Stomach (tissue), 9 donors: ENCODE measurements around the gene MARCHF3. TPM values are rescaled to one million over a fixed set of nuclear protein-coding genes. Genes with fewer than 3 reads are reported as not detected.
"Not testable (repeated sequence)": the region's sequence is repeated elsewhere in the genome, so short reads cannot be mapped to it uniquely, and the experiment has no call there.

Experiments used
- DNase-seq, 2 donors: peaks; one replicate each; pipeline versions ENCODE4 v3.0.0 to v3.0.0-alpha.2; 2013 to 2019
- H3K27ac ChIP-seq, 5 donors: fragments of 200-600 bp in 4 of 5; sonication (generic) in 4 of 5; one replicate each; pipeline ENCODE4 v1.5.1; 2013 to 2019; ENCODE audit warnings: mild to moderate bottlenecking in 1 of 5, moderate library complexity in 1 of 5
- H3K27me3 ChIP-seq, 3 donors: fragments of 200-600 bp; sonication (generic); one replicate each; pipeline ENCODE4 v1.5.1; 2017 to 2019; ENCODE audit warnings: mixed run types in 1 of 3
- H3K36me3 ChIP-seq, 4 donors: fragments of 200-600 bp; sonication (generic); 1 replicate in 3 of 4; 2 replicates in 1 of 4; pipeline ENCODE4 v1.5.1; 2016 to 2019
- H3K4me1 ChIP-seq, 4 donors: fragments of 200-600 bp; sonication (generic); one replicate each; pipeline ENCODE4 v1.5.1; 2016 to 2019
- H3K4me3 ChIP-seq, 4 donors: fragments of 200-600 bp; sonication (generic) in 3 of 4; one replicate each; pipeline ENCODE4 v1.5.1; 2016 to 2019; ENCODE audit warnings: mild to moderate bottlenecking in 1 of 4
- H3K9me3 ChIP-seq, 4 donors: fragments of 200-600 bp; sonication (generic); one replicate each; pipeline ENCODE4 v1.5.1; 2016 to 2019
- CTCF ChIP-seq, 7 experiments: fragments of 450-650 bp in 4 of 7; fragments of 200-600 bp in 3 of 7; sonication (generic) in 3 of 7; IDR thresholded peaks; one replicate each; pipeline ENCODE4 v1.5.1; 2016 to 2019; ENCODE audit warnings: antibody characterized with exemption in 7 of 7, control low read depth in 2 of 7, mild to moderate bottlenecking in 1 of 7
- EP300 ChIP-seq: sonication (generic); formaldehyde crosslinking; IDR thresholded peaks from one replicate; pipeline ENCODE4 v1.6.1; 2017; ENCODE audit warnings: antibody characterized with exemption
- POLR2A ChIP-seq, 4 donors: fragments of 450-650 bp; IDR thresholded peaks; one replicate each; pipeline ENCODE4 v1.6.1; 2016; ENCODE audit warnings: antibody characterized with exemption in 4 of 4, control low read depth in 2 of 4, mild to moderate bottlenecking in 1 of 4, moderate library complexity in 1 of 4
- POLR2AphosphoS5 ChIP-seq, 3 donors: sonication (generic); formaldehyde crosslinking; IDR thresholded peaks; one replicate each; pipeline ENCODE4 v1.6.1; 2016; ENCODE audit warnings: antibody characterized with exemption in 3 of 3
- WGBS, 5 donors: extraction: QIAGEN DNeasy Blood & Tissue Kit in 3 of 5; methylation state at CpG; one replicate each; pipeline versions ENCODE4 v1.1.5 to v1.1.7; 2013 to 2018; 5-methylcytosine and 5-hydroxymethylcytosine counted together
- intact Hi-C: fragments of 100-400 bp; cut with DNase I; formaldehyde crosslinking; loops from one replicate; pipeline ENCODE4 v1.15.1; 2023; ENCODE audit warnings: low total_unique reads
- polyA plus RNA-seq, 3 donors: library from polyadenylated mRNA; stranded (reverse); fragments of 200-250 nt; gene quantifications; one replicate each; pipeline ENCODE4 v1.2.3, GENCODE V29; 2013
- total RNA-seq, 5 donors: library from RNA; depleted of rRNA; stranded (reverse); fragments of >200 nt; gene quantifications; one replicate each; pipeline versions ENCODE4 v1.1.0 to v1.2.3, GENCODE V29; 2014 to 2016
- donor health status: healthy with polysubstance abuse.
- donor health status: Bipolar disorder and iron deficiency.
- donor health status: healthy.

Gene MARCHF3
- total and polyA plus RNA-seq, 8 donors: 1.1 to 11.9 (median 2.6) TPM; not detected in 1

- H3K27ac ChIP-seq: no peak overlapping the region
- H3K9me3 ChIP-seq: no peaks in the 10 kb centered on the region
- H3K4me3 ChIP-seq: no peak overlapping the region
- no peaks in the 10 kb centered on the region for H3K36me3 ChIP-seq
- no peaks in the 10 kb centered on the region for H3K27me3 ChIP-seq
- peaks cover 0 to 15% (median 8%) of the 10 kb centered on the region in 4 donors for H3K4me1 ChIP-seq
- TF ChIP-seq EP300 (no peak), CTCF (IDR thresholded peaks at IDR 0.05) (no peak), POLR2A (IDR thresholded peaks at IDR 0.05) (no peak), POLR2AphosphoS5 (IDR thresholded peaks at IDR 0.05) (no peak)
- DNase-seq: no peak
- intact Hi-C loops: no loop called here
- 52 to 63% (median 59%) methylated on average over 5 of the region's 5 CpGs for WGBS, 5 donors
Observed at GRCh38 chr5:127006744-127007143, 23.6 kb downstream of the MARCHF3 start.

DNA sequence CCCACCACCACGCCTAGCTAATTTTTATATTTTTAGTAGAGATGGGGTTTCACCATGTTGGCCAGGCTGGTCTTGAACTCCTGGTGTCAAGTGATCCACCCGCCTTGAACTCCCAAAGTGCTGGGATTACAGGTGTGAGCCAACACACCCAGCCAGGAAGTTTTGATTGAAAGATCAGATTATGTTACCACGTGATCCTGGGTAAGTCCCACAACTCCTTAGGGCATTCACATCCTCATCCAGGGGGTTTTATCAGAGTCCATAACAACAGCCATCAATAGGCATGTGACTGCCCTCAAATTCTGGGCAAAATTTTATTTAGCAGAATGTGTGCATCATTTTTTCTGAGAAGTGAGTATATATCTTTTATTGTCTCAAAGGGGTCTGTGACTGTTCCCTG, 25.1 kb downstream of the MARCHF3 start:
- H3K27me3 ChIP-seq, H3K36me3 ChIP-seq, H3K4me3 ChIP-seq, H3K9me3 ChIP-seq, intact Hi-C loops, H3K27ac ChIP-seq, DNase-seq: not testable (repeated sequence)
- peaks cover 0 to 15% (median 8%) of the 10 kb centered on the region in 4 donors for H3K4me1 ChIP-seq
- 79 to 83% (median 79%) methylated on average over 3 of the region's 3 CpGs for WGBS, 5 donors

- Histone ChIP-seq H3K9me3 (no peaks in the 10 kb centered on the region), H3K4me3 (no peak overlapping the region), H3K27me3 (no peaks in the 10 kb centered on the region), H3K36me3 (no peaks in the 10 kb centered on the region), H3K27ac (peak overlapping the region in 1 of 5 donors; percentile 69), H3K4me1 (peaks cover 0 to 13% (median 8%) of the 10 kb centered on the region in 4 donors)
- 74 to 88% (median 81%) methylated on average over 3 of the region's 3 CpGs for WGBS, 5 donors
- DNase-seq: no peak
- no peak for TF ChIP-seq POLR2A (IDR thresholded peaks at IDR 0.05)
- no peak for TF ChIP-seq CTCF (IDR thresholded peaks at IDR 0.05)
- TF ChIP-seq EP300: no peak
- TF ChIP-seq POLR2AphosphoS5 (IDR thresholded peaks at IDR 0.05): no peak
- intact Hi-C loops: no loop called here
Observed at GRCh38 chr5:127004721-127005120, 25.6 kb downstream of the MARCHF3 start.

DNA sequence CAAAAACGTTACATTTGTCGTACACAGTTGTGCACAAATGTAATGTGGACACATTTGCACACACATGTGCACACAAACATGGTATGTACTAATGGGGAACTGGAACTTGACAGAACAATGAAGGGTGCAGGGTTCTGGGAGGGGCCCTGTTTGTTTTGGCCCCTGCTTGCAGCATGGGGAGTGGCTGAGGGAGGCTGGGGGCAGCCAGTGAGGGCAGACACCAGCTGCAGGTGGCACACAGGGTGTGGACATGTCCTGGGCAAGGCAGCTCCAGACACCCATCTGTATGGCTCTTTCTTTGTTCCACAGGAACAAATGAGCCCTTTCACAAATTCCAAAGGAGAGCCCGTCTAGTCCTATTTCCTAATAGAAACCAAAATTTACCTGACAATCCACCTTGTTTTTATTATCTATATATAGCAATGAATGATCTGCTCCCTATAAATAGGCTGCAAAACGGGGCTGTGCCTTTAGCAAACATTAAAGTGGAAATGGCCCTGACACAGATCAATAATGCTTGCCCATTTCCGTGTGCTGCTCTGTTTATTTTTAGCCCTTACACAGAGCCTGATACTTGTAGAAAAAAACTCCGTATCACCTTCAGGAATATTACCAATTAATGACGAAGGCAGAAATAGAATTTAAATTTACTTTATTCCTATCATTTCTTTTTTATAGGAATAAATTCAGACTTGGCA, 26.4 kb downstream of the MARCHF3 start:
- H3K4me1 ChIP-seq: peaks cover under 1 to 14% (median 8%) of the 10 kb centered on the region in 4 donors
- no peaks in the 10 kb centered on the region for H3K27me3 ChIP-seq
- WGBS, 5 donors: 31 to 61% (median 47%) methylated on average over 7 of the region's 7 CpGs
- no peaks in the 10 kb centered on the region for H3K9me3 ChIP-seq
- H3K27ac ChIP-seq: peak overlapping the region in 3 of 5 donors; percentile 32 to 69 (median 55)
- TF ChIP-seq POLR2AphosphoS5 (IDR thresholded peaks at IDR 0.05) (no peak), CTCF (IDR thresholded peaks at IDR 0.05) (no peak), POLR2A (IDR thresholded peaks at IDR 0.05) (no peak), EP300 (no peak)
- DNase-seq: peak; percentile 45 to 58
- intact Hi-C loops: no loop called here
- H3K36me3 ChIP-seq: no peaks in the 10 kb centered on the region
- no peak overlapping the region for H3K4me3 ChIP-seq

- H3K4me3 ChIP-seq: no peak overlapping the region
- WGBS, 5 donors: 53 to 65% (median 57%) methylated on average over 3 of the region's 3 CpGs
- H3K4me1 ChIP-seq: peaks cover 5 to 24% (median 14%) of the 10 kb centered on the region in 4 donors
- intact Hi-C loops: no loop called here
- no peaks in the 10 kb centered on the region for H3K9me3 ChIP-seq
- no peak overlapping the region for H3K27ac ChIP-seq
- H3K36me3 ChIP-seq: no peaks in the 10 kb centered on the region
- H3K27me3 ChIP-seq: no peaks in the 10 kb centered on the region
- DNase-seq: no peak
- no peak for TF ChIP-seq CTCF (IDR thresholded peaks at IDR 0.05)
- no peak for TF ChIP-seq POLR2A (IDR thresholded peaks at IDR 0.05)
- TF ChIP-seq EP300: no peak
- no peak for TF ChIP-seq POLR2AphosphoS5 (IDR thresholded peaks at IDR 0.05)
Observed at GRCh38 chr5:127002390-127002789, 28.0 kb downstream of the MARCHF3 start.
